H9 (cell line): Measurements from ENCODE around the gene MTNR1B. TPM values are rescaled to one million over a fixed set of nuclear protein-coding genes. Genes with fewer than 3 reads are reported as not detected.

Experiments
- DNase-seq: peaks from one replicate; pipeline ENCODE4 v3.0.0-alpha.2; 2017
- H2AFZ ChIP-seq: one replicate; pipeline ENCODE4 v1.6.1; 2013; ENCODE audit warnings: mild to moderate bottlenecking, low read length, control low read depth, moderate library complexity
- H2AK5ac ChIP-seq: 2 replicates; pipeline ENCODE4 v1.6.1; 2013; ENCODE audit warnings: low read length, control low read depth, mixed read lengths; ENCODE audit not compliant: insufficient read length
- H2BK120ac ChIP-seq: one replicate; pipeline ENCODE4 v1.6.1; 2013; ENCODE audit warnings: low read depth, mild to moderate bottlenecking, low read length, control low read depth, inconsistent platforms; ENCODE audit not compliant: poor library complexity, severe bottlenecking
- H2BK12ac ChIP-seq: 2 replicates; pipeline ENCODE4 v1.6.1; 2013; ENCODE audit warnings: low read length, control low read depth, mixed read lengths, low read depth; ENCODE audit not compliant: insufficient read length
- H2BK15ac ChIP-seq: 2 replicates; pipeline ENCODE4 v1.6.1; 2013; ENCODE audit warnings: low read depth, low read length, control low read depth
- H2BK20ac ChIP-seq: one replicate; pipeline ENCODE4 v1.6.1; 2013; ENCODE audit warnings: low read depth, mild to moderate bottlenecking, low read length, control low read depth, inconsistent platforms; ENCODE audit not compliant: poor library complexity, severe bottlenecking
- H2BK5ac ChIP-seq: 2 replicates; pipeline ENCODE4 v1.6.1; 2013; ENCODE audit warnings: low read length, control low read depth, mixed read lengths; ENCODE audit not compliant: insufficient read length
- H3K14ac ChIP-seq: 2 replicates; pipeline ENCODE4 v1.6.1; 2013; ENCODE audit warnings: low read length, control low read depth; ENCODE audit not compliant: insufficient read depth
- H3K18ac ChIP-seq: 2 replicates; pipeline ENCODE4 v1.6.1; 2013; ENCODE audit warnings: low read depth, mild to moderate bottlenecking, mixed read lengths, low read length, control low read depth; ENCODE audit not compliant: insufficient read length
- H3K23ac ChIP-seq: 2 replicates; pipeline ENCODE4 v1.6.1; 2013; ENCODE audit warnings: low read length, control low read depth, mixed read lengths, low read depth; ENCODE audit not compliant: insufficient read length
- H3K23me2 ChIP-seq: 2 replicates; pipeline ENCODE4 v1.6.1; 2013; ENCODE audit warnings: low read depth, mild to moderate bottlenecking, mixed read lengths, low read length, control low read depth; ENCODE audit not compliant: insufficient read length, poor library complexity, severe bottlenecking
- H3K27ac ChIP-seq: 2 replicates; pipeline ENCODE4 v1.5.1; 2013; ENCODE audit warnings: low read length, control low read depth, mixed read lengths, low read depth; ENCODE audit not compliant: insufficient read length
- H3K27me3 ChIP-seq: 2 replicates; pipeline ENCODE4 v1.6.1; 2013; ENCODE audit warnings: low read length, control low read depth, inconsistent platforms; ENCODE audit not compliant: insufficient read depth
- H3K4ac ChIP-seq: 2 replicates; pipeline ENCODE4 v1.6.1; 2013; ENCODE audit warnings: low read depth, mild to moderate bottlenecking, control low read depth, inconsistent platforms, low read length, moderate library complexity
- H3K4me1 ChIP-seq: 2 replicates; pipeline ENCODE4 v1.6.1; 2013; ENCODE audit warnings: low read length, control low read depth, inconsistent platforms; ENCODE audit not compliant: insufficient read depth
- H3K4me2 ChIP-seq: 2 replicates; pipeline ENCODE4 v1.6.1; 2013; ENCODE audit warnings: low read length, control low read depth, mixed read lengths; ENCODE audit not compliant: insufficient read length, insufficient read depth
- H3K56ac ChIP-seq: 2 replicates; pipeline ENCODE4 v1.6.1; 2013; ENCODE audit warnings: low read depth, mild to moderate bottlenecking, mixed read lengths, low read length, control low read depth; ENCODE audit not compliant: insufficient read length
- H3K79me1 ChIP-seq: 2 replicates; pipeline ENCODE4 v1.6.1; 2013; ENCODE audit warnings: low read depth, mild to moderate bottlenecking, moderate library complexity, low read length, control low read depth, inconsistent platforms; ENCODE audit not compliant: insufficient read depth, poor library complexity, severe bottlenecking
- H3K79me2 ChIP-seq: 2 replicates; pipeline ENCODE4 v1.6.1; 2013; ENCODE audit warnings: low read length, control low read depth, inconsistent platforms; ENCODE audit not compliant: insufficient read depth
- H3K9ac ChIP-seq: 2 replicates; pipeline ENCODE4 v1.6.1; 2013; ENCODE audit warnings: low read length, control low read depth, mixed read lengths; ENCODE audit not compliant: insufficient read length; ENCODE audit errors: extremely low read depth
- H3K9me3 ChIP-seq: one replicate; pipeline ENCODE4 v1.6.1; 2013; ENCODE audit warnings: low read depth, low read length, inconsistent platforms; ENCODE audit not compliant: control insufficient read depth
- H3T11ph ChIP-seq: one replicate; pipeline ENCODE4 v1.6.1; 2013; ENCODE audit warnings: mild to moderate bottlenecking, low read length, control low read depth, inconsistent platforms
- H4K20me1 ChIP-seq: one replicate; pipeline ENCODE4 v1.6.1; 2013; ENCODE audit not compliant: control insufficient read depth, insufficient read length, insufficient read depth
- H4K5ac ChIP-seq: 2 replicates; pipeline ENCODE4 v1.6.1; 2013; ENCODE audit warnings: low read depth, mild to moderate bottlenecking, mixed read lengths, low read length, control low read depth; ENCODE audit not compliant: insufficient read length
- H4K8ac ChIP-seq: replicated peaks from 2 replicates; pipeline ENCODE4 v1.6.1; 2013; ENCODE audit warnings: low read length, control low read depth, mixed read lengths, low read depth; ENCODE audit not compliant: insufficient read length
- H4K91ac ChIP-seq: 2 replicates; pipeline ENCODE4 v1.6.1; 2013; ENCODE audit warnings: low read depth, mild to moderate bottlenecking, moderate library complexity, mixed read lengths, low read length, control low read depth; ENCODE audit not compliant: insufficient read length
- H3K27ac Mint-ChIP-seq, 3 experiments: 2 replicates in 2 of 3; 3 replicates in 1 of 3; pipeline ENCODE4 v1.8.0; 2020 to 2021; ENCODE audit warnings: mixed read lengths in 3 of 3, mild to moderate bottlenecking in 1 of 3, moderate library complexity in 1 of 3
- H3K27me3 Mint-ChIP-seq: 2 replicates; pipeline ENCODE4 v1.8.0; 2021; ENCODE audit warnings: low read depth, mild to moderate bottlenecking, moderate library complexity, mixed read lengths
- H3K36me3 Mint-ChIP-seq, 3 experiments: 2 replicates in 2 of 3; 3 replicates in 1 of 3; pipeline ENCODE4 v1.8.0; 2020 to 2021; ENCODE audit warnings: low read depth in 3 of 3, mixed read lengths in 3 of 3; ENCODE audit not compliant: insufficient read depth in 1 of 3
- H3K4me1 Mint-ChIP-seq, 2 experiments: 2 replicates each; pipeline ENCODE4 v1.8.0; 2020; ENCODE audit warnings: mixed read lengths in 2 of 2
- H3K4me3 Mint-ChIP-seq, 2 experiments: 2 replicates in 1 of 2; 3 replicates in 1 of 2; pipeline ENCODE4 v1.8.0; 2020 to 2021; ENCODE audit warnings: mild to moderate bottlenecking in 2 of 2, mixed read lengths in 2 of 2, moderate library complexity in 1 of 2
- H3K9me3 Mint-ChIP-seq, 2 experiments: 2 replicates in 1 of 2; 3 replicates in 1 of 2; pipeline ENCODE4 v1.8.0; 2020; ENCODE audit warnings: mild to moderate bottlenecking in 2 of 2, mixed read lengths in 2 of 2, moderate library complexity in 1 of 2
- WGBS: extraction: QIAGEN DNeasy Blood & Tissue Kit; methylation state at CpG from one replicate; pipeline ENCODE4 v1.1.7; 2013; ENCODE audit warnings: missing lambda C conversion rate, low lambda C conversion rate, mixed read lengths; ENCODE audit not compliant: insufficient read length; ENCODE audit errors: extremely low coverage; 5-methylcytosine and 5-hydroxymethylcytosine counted together
- total RNA-seq: library from RNA; stranded (reverse); gene quantifications from 2 replicates; pipeline ENCODE4 v1.2.1, GENCODE V29; 2021
- TF ChIP-seq, protein P1 (sequence below): fragments of 200-600 bp; sonication (generic); conservative IDR thresholded peaks from 3 replicates; pipeline ENCODE4 v1.8.0; 2021; ENCODE audit warnings: antibody characterized with exemption, mild to moderate bottlenecking

The MTNR1B gene
- total RNA-seq, 1 experiment from 2014 or later: not detected

DNA sequence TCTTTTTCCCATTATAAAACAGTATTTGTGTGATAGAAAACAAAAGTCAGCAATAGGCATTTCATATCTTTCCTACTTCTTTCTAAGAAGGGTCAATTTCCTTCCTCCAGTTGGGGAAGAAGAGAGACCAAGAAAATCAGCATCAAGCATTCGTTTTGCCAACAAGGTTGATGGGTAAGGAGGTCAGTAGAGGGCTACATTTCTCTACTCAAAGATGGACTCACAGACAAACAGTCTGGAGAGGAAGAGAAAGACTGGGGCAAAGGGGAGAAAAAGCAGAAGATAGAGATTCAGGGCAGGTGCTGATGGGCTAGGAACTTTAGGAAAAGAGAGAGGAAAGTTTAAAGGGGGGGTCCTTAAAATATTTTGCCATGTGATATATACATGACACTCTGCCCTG, 8.6 kb upstream of the MTNR1B start:
- Histone ChIP-seq H3K18ac (no peak overlapping the region), H3K23me2 (no peaks in the 10 kb centered on the region), H2BK15ac (no peak overlapping the region), H3T11ph (no peak overlapping the region), H2AK5ac (no peak overlapping the region), H3K56ac (no peak overlapping the region), H2BK20ac (no peak overlapping the region), H3K9me3 (no peaks in the 10 kb centered on the region), H4K20me1 (no peaks in the 10 kb centered on the region), H3K4me1 (peaks cover 6% of the 10 kb centered on the region; the same call in 1 of the 2 replicates), H4K91ac (no peak overlapping the region), H4K5ac (no peak overlapping the region), H2BK120ac (no peak overlapping the region), H2BK5ac (no peak overlapping the region), H2AFZ (no peak overlapping the region), H3K79me1 (no peaks in the 10 kb centered on the region), H3K27ac (no peak overlapping the region), H3K14ac (no peak overlapping the region), H2BK12ac (no peak overlapping the region), H3K4me2 (no peak overlapping the region), H3K23ac (no peak overlapping the region), H3K79me2 (no peaks in the 10 kb centered on the region), H3K27me3 (no peaks in the 10 kb centered on the region), H4K8ac (no peak overlapping the region), H3K4ac (no peak overlapping the region), H3K9ac (no peak overlapping the region)
- H3K27me3 Mint-ChIP-seq: no peaks in the 10 kb centered on the region; the same call in 1 of the 2 replicates
- no CpG with 5 or more reads among the region's 1 CpG for WGBS
- no peak overlapping the region for H3K4me3 Mint-ChIP-seq
- TF ChIP-seq, protein P1, sequence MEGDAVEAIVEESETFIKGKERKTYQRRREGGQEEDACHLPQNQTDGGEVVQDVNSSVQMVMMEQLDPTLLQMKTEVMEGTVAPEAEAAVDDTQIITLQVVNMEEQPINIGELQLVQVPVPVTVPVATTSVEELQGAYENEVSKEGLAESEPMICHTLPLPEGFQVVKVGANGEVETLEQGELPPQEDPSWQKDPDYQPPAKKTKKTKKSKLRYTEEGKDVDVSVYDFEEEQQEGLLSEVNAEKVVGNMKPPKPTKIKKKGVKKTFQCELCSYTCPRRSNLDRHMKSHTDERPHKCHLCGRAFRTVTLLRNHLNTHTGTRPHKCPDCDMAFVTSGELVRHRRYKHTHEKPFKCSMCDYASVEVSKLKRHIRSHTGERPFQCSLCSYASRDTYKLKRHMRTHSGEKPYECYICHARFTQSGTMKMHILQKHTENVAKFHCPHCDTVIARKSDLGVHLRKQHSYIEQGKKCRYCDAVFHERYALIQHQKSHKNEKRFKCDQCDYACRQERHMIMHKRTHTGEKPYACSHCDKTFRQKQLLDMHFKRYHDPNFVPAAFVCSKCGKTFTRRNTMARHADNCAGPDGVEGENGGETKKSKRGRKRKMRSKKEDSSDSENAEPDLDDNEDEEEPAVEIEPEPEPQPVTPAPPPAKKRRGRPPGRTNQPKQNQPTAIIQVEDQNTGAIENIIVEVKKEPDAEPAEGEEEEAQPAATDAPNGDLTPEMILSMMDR: no peak
- no peaks in the 10 kb centered on the region for H3K9me3 Mint-ChIP-seq
- DNase-seq: no peak
- H3K4me1 Mint-ChIP-seq: peaks cover 9% of the 10 kb centered on the region in 2 experiments
- H3K27ac Mint-ChIP-seq: no peak overlapping the region
- H3K36me3 Mint-ChIP-seq: no peaks in the 10 kb centered on the region
